Hypothalamus (tissue), 51 donors: ENCODE data around the gene OR9G4.

Experiments used
- DNase-seq, 51 donors: peaks; one replicate each; lab custom pipeline; 2025; lab: John Stamatoyannopoulos, UW

OR9G4 gene

DNA sequence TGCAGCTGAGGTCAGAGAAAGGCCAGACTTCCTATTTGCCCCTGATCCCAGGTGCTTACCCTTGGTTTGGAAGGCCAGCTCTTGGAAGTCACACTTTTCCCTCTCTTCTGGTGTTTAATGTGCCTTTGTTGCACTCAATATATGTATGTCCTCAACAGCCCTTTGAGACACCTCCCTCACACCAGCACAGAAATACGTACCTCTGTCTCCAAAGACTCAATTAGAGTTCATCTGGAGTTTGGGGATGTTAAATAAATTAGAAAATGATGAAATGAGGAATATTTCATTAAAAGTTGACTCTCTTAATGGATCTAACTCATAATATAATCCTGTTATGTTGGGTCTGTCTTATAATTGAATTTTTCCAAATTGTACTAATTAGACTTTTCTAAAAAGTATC lies at the start of gene OR9G4:
OR9G4 (minus strand) TSS at position 101 of the 400 bp plus-strand sequence. CDS start 4,931 bp downstream, outside the sequence.
- no peak for DNase-seq

DNA sequence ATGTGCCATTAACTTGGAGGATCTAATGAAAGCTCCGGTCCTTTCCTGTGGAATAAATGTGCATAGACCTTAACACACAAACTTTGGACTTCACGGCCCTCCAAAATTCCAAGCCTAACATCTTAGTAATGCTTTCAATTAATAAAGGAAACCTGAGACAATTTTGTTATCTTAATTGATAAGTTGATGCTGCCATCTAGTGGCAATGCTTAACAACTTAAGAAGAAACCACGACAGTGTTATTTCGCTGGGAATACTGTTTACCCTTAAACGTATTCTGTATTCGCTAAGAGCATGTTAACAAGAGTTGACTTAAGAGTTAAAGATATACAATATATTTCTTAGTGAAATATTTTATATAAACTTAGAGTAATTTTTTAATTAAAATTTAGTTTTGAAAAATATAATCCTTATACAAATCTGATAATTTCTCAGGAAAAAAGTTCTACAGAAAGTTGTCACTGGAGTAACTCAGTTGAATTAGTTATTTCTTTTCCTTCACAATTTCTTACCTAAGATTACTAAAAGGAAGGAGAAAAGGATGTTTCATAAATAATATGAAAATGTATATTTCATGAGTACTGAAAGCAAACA lies 35.0 kb upstream of the OR9G4 start:
- peak in 1 of 51 donors; percentile 28 for DNase-seq

DNA sequence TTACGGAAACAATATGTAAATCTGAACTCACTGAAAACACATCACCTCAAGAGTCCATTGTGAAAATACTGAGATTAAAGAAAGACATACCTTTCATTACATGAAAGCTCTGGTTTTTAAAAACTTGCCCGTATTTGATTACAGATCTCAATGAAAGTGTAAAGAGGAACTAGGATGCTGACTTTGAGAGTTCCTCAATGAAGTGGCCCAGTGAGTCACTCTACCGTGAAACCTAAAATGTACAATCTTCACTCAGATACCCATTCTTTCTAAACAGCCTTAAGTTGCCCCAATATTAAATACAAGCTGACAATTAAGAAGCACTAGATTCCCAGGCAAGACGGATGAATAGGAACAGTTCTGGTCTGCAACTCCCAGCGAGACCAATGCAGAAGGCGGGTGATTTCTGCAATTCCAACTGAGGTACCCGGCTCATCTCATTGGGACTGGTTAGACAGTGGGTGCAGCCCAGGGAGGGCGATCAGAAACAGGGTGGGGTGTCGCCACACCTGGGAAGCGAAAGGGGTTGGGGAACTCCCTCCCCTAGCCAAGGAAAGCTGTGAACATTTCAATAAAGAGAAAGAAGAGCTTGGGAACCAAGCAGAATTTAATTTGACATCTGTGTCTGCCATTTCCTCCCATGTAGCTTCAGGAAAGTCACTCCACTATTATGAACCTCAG lies 33.8 kb upstream of the OR9G4 start:
- DNase-seq = no peak

DNA sequence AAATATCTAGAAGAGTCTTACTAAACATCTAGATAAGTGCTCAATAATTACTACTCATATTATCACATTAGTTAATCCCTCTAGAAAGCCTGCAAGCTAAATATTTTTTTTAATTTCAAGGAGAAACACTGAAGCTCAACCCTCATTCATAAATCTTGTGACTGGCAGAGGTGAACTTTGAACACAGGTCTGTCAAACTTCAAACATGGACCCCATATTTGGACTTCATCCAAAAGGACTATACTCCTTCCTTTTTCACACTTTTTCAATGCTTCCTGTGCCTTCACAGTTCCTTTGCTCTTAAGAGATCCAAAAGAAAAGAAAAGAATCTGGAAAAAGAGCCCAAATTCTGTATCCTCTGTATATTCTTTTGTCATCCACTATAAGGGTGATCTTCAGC lies 28.3 kb upstream of the OR9G4 start:
- no peak for DNase-seq

DNA sequence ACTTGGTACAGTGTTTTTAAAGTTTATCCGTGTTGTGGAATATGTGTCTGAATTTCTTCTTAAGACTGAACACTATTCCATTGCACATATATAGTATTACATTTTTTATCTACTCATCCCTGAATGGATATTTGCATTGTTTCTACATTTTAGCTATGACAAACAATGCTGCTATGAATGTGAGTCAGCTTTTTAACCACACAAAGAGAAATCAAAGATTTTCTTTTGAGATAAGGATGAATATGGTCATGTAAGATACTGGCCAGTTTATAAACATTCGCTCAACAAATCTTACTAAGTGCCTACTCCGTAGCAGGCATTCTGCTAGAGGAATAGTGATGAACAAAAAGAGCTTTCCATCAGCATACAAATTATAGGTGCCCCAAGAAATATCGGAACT lies 16.5 kb upstream of the OR9G4 start:
- no peak for DNase-seq

DNA sequence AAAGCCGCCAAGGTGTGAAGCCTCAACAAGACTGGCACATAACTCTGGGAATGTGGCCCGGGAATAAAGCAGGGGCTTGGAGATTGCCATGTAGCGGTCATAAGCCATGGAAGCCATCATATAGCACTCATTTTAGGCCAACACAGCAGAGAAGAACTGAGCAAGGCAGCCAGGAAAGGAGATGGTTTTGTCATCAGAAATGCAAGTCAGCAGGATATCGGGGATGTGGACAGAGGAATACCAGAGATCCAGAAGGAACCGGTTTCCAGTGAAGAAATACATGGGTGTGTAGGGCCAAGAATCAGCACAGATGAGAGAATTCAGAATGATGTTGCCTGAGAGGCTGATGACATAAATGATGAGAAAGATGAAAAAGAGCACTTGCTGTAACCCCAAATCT lies 3.0 kb upstream of the OR9G4 start:
- DNase-seq = no peak

DNA sequence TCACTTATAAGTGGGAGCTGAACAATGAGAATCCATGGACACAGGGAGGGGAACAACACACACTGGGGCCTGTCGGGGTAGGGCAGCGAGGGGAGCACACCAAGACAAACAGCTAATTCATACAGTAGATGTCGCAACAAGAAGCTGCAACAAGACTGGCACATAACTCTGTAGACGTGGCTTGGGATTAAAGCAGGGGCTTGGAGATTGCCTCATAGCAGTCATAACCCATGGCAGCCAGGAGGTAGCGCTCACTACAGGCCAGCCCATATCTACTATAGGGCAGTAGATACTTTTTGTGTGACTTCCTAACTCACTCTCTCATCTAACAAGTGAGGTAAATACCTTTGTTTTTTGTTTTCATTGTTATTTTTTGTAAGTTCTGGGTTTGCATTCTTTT lies 1.7 kb upstream of the OR9G4 start:
- DNase-seq = no peak

DNA sequence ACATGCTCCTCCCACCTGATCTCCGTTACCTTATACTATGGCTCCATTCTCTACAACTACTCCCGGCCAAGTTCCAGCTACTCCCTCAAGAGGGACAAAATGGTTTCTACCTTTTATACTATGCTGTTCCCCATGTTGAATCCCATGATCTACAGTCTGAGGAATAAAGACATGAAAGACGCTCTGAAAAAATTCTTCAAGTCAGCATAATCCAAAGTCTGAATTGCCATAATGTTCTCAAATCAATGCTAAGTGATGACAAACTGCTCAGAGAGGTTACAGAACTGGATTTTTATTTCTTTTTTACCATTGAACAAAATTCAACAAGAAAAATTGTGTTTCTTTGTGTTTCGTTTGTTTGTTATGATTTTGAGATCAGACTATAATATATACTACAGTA lies 7.6 kb downstream of the OR9G4 start:
- DNase-seq = no peak

DNA sequence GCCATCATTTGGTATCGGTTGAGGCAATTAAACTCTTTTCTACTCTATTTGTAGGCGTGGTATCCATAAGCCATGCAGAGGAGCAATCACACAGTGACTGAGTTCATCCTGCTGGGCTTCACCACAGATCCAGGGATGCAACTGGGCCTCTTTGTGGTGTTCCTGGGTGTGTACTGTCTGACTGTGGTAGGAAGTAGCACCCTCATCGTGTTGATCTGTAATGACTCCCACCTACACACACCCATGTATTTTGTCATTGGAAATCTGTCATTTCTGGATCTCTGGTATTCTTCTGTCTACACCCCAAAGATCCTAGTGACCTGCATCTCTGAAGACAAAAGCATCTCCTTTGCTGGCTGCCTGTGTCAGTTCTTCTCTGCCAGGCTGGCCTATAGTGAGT lies 8.4 kb downstream of the OR9G4 start:
- DNase-seq = no peak

DNA sequence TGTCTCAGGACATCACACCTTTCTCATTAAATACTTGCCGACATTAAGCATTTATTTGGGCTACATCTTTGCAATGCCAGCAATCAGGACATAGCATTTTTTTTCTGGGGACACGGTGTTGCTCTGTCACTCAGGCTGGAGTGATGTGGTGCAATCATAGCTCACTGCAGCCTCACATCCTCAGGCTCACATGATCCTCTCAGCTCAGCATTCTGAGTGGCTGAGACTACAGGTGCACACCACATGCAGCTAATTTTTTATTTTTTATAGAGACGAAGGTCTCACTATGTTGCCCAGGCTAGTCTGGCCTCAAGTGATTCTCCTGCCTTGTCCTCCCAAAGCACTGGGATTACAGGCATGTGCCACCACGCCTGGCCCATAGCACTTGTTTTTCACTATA lies 28.0 kb downstream of the OR9G4 start:
- no peak for DNase-seq

DNA sequence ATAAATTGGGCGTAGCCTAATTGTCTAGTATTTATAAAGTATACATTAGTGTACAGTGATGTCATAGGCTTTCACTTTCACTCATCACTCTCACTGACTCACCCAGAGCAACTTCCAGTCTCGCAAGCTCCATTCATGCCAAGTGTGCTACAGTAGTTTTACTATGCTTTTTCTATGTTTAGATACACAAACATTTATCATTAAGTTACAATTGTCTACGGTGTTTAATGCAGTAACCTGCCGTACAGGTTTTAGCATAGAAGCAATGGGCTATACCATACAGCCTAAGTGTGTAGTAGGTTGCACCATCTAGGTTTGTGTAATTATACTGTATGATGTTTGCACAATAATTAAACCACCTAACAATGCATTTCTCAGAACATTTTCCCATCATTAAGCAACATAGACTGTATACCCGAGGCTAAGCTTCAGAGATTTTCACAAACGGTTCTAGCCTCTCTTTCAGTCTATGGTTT lies 32.1 kb downstream of the OR9G4 start:
- DNase-seq = no peak

DNA sequence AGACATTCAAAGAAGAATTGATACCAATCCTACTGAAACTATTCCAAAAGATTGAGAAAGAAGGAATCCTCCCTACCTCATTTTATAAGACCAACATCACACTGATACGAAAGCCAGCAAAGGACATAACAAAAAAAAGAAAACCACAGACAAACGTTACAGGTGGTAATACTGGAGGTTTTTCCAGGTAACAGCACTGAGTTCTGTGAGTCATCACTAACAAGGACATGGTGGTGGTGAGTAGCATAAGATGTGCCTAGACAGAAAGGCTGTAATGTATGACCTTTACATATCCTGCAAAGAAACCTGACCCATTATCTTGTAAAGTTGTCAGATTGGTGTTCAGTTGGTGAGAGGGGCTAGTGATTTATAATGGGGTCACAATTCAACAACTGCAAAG lies 34.3 kb downstream of the OR9G4 start:
- DNase-seq = no peak

DNA sequence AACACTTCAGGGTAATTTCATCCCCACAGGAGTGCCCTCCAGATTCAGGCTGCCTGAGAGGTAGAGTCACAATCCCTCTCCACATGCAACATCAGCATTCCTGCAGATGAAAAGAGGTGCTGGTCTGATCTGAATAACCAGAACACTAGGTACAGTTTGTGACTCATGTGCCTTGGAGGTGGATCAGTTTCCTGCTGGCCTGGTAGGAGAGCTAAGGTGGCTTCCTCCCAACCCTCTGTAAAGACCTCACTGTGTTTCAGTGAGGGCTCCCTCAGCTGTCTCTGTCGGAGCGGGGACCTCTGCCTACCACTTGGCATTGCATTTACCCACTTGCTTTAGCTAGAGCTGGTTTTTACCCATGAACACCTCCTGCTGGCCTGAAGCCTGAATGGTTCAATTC lies 42.0 kb downstream of the OR9G4 start:
- no peak for DNase-seq

DNA sequence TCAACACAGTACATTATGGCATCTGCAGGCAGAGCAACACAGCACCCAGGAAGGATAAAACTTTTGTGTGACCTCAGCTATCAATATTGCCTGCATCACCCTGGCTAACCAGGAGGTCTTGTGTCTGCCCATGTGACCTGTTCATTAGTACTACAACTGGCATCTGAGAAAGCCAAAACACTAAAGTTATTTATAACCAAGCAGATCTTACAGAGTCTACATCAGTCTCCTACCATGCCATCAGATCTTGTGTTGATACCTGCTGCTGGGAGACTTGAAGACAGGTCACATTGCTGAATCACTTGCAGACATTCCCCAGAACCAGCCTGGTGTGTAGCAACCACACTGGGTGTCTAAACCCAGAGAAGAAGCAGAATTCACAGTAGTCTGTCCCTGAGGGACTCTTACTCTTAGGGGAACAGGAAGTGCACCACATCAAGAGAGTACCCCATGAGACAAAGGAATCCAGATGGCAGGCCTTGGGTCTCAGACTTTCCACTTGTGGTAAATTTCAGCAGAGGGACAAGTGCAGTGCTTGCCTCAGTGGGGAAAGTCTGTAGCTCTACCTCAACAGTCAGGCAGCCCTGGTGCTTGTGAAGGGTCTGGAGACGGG lies 42.6 kb downstream of the OR9G4 start:
- DNase-seq = no peak

DNA sequence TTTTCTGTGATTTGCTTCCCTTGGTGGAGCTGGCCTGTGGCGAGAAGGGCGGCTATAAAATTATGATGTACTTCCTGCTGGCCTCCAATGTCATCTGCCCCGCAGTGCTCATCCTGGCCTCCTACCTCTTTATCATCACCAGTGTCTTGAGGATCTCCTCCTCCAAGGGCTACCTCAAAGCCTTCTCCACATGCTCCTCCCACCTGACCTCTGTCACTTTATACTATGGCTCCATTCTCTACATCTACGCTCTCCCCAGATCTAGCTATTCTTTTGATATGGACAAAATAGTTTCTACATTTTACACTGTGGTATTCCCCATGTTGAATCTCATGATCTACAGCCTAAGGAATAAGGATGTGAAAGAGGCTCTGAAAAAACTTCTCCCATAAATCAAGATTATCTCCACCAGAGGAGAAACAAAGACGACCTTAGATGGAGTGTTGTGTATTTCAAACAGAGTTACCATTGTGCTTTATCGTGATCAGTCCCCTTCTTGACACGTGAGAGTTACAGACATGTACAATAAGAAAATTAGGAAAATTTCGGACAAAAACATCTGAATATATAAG lies 47.5 kb downstream of the OR9G4 start:
- DNase-seq = no peak

DNA sequence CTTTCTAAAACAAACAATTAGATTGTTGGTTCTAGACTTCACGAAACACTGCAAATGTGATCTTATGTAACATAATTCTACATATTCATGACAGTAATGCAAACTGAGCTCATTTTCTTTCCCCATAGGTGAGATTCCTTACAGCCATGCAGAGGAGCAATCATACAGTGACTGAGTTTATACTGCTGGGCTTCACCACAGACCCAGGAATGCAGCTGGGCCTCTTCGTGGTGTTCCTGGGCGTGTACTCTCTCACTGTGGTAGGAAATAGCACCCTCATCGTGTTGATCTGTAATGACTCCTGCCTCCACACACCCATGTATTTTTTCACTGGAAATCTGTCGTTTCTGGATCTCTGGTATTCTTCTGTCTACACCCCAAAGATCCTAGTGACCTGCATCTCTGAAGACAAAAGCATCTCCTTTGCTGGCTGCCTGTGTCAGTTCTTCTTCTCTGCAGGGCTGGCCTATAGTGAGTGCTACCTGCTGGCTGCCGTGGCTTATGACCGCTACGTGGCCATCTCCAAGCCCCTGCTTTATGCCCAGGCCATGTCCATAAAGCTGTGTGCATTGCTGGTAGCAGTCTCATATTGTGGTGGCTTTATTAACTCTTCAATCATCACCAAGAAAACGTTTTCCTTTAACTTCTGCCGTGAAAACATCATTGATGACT lies 48.1 kb downstream of the OR9G4 start:
- no peak for DNase-seq

DNA sequence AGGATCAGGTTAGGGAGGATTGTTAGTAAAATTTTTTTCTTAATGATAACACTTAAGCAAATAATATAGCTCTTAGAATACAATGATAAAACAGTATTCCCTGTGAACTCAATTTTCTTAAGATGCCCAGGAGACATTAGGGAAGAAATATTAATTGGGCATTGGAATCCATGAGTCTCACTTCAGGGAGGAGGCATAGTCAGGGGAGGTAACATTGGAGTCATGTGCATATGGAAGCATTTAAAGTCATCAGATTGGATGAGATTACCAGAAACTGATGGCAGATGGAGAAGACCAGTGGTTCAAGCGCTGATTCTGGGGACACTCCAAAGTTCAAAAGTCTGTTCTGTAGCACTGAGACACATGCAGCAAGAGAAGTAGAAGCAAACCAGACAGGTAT lies 49.7 kb downstream of the OR9G4 start, which contains the start of gene OR9G1:
OR9G1 (plus strand) TSS at position 301 of the 400 bp plus-strand sequence. CDS start 1,293 bp downstream, outside the sequence.
- DNase-seq = no peak

DNA sequence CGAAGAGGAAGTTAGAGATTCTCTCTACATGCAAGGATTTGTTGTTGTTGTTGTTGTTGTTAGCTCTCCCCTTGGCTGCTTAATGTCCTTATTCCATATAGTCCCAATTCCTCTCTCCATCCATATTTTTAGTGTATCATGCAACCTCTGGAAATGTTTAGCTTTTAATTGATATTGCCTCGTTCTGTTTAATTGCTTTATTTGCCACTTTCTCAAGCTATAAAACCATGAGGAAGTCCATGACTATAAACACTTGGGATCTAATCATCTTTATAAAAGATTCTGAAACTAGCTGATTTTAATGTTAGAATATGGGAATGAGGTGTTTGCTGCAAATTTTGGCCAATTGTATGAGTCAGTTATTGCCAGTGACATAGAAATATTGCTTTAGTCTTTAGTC lies 55.1 kb downstream of the OR9G4 start:
- DNase-seq = no peak
